Osteoblast (primary cell): ENCODE data around the gene IFITM2. TPM values are rescaled to one million over a fixed set of nuclear protein-coding genes. Genes with fewer than 3 reads are reported as not detected.
"Not testable (repeated sequence)": the region's sequence is repeated elsewhere in the genome, so short reads cannot be mapped to it uniquely, and the experiment has no call there.

Experiments used
- DNase-seq: peaks from one replicate; pipeline ENCODE4 v3.0.0; 2011; ENCODE audit warnings: low spot score, mixed read lengths; ENCODE audit not compliant: insufficient read length; ENCODE audit errors: missing footprints
- H2AFZ ChIP-seq: 2 replicates; pipeline ENCODE4 v1.6.0; 2011; ENCODE audit warnings: mild to moderate bottlenecking, low read length
- H3K27ac ChIP-seq: 2 replicates; pipeline ENCODE4 v1.5.1; 2011; ENCODE audit warnings: mild to moderate bottlenecking, low read depth, low read length, moderate library complexity
- H3K27me3 ChIP-seq: 2 replicates; pipeline ENCODE4 v1.6.0; 2012; ENCODE audit warnings: mild to moderate bottlenecking, control low read depth, inconsistent platforms, low read length, moderate library complexity; ENCODE audit not compliant: insufficient read depth
- H3K36me3 ChIP-seq: 2 replicates; pipeline ENCODE4 v1.5.1; 2011; ENCODE audit warnings: mild to moderate bottlenecking, low read length, control low read depth, moderate library complexity; ENCODE audit not compliant: insufficient read depth
- H3K4me1 ChIP-seq: 2 replicates; pipeline ENCODE4 v1.5.1; 2011; ENCODE audit warnings: mild to moderate bottlenecking, low read length, control low read depth, moderate library complexity; ENCODE audit not compliant: insufficient read depth
- H3K4me2 ChIP-seq: 2 replicates; pipeline ENCODE4 v1.6.0; 2011; ENCODE audit warnings: mild to moderate bottlenecking, low read length; ENCODE audit not compliant: insufficient read depth
- H3K4me3 ChIP-seq: fragments of 200-600 bp; sonication (generic); 3 replicates; pipeline ENCODE4 v1.5.1; 2012; ENCODE audit warnings: mild to moderate bottlenecking, low read length, inconsistent platforms; ENCODE audit not compliant: insufficient read depth
- H3K79me2 ChIP-seq: 2 replicates; pipeline ENCODE4 v1.6.0; 2012; ENCODE audit warnings: mild to moderate bottlenecking, low read length, control low read depth, inconsistent platforms; ENCODE audit not compliant: insufficient read depth
- H3K9me3 ChIP-seq: 2 replicates; pipeline ENCODE4 v1.5.1; 2011; ENCODE audit warnings: low read depth, low read length, control low read depth
- H4K20me1 ChIP-seq: 2 replicates; pipeline ENCODE4 v1.6.0; 2012; ENCODE audit warnings: mild to moderate bottlenecking, low read length, control low read depth; ENCODE audit not compliant: insufficient read depth
- CTCF ChIP-seq: IDR thresholded peaks from 2 replicates; pipeline ENCODE4 v1.5.1; 2011; ENCODE audit warnings: mild to moderate bottlenecking, low read depth, low read length, moderate library complexity; ENCODE audit errors: extremely low read depth
- total RNA-seq: library from RNA; depleted of rRNA; stranded (reverse); fragments of >200 nt; gene quantifications from 2 replicates; pipeline ENCODE4 v1.2.3, GENCODE V29; 2012

IFITM2 gene
- total RNA-seq, 1 donor = 105 TPM

- Histone ChIP-seq H4K20me1 (no peaks in the 10 kb centered on the region), H3K4me1 (peaks cover 4% of the 10 kb centered on the region), H3K79me2 (no peaks in the 10 kb centered on the region), H3K9me3 (no peaks in the 10 kb centered on the region), H3K27ac (no peak overlapping the region), H3K4me3 (no peak overlapping the region), H3K36me3 (no peaks in the 10 kb centered on the region), H3K27me3 (peaks cover 42% of the 10 kb centered on the region), H2AFZ (no peak overlapping the region), H3K4me2 (no peak overlapping the region)
- TF ChIP-seq CTCF = no peak
- peak; percentile 85 for DNase-seq
Observed at GRCh38 chr11:285021-285893, 22.4 kb upstream of the IFITM2 start.

GRCh38 chr11:285894-286220 is 21.8 kb upstream of the IFITM2 start:
- TF ChIP-seq CTCF = no peak
- peak; percentile 78 for DNase-seq
- no peak overlapping the region for H2AFZ ChIP-seq

GRCh38 chr11:286977-287820 is 20.4 kb upstream of the IFITM2 start:
- not testable (repeated sequence) for H3K36me3 ChIP-seq, H3K4me3 ChIP-seq, H3K27ac ChIP-seq, H3K79me2 ChIP-seq, H3K4me1 ChIP-seq, H3K9me3 ChIP-seq, H2AFZ ChIP-seq, H4K20me1 ChIP-seq, H3K4me2 ChIP-seq
- H3K27me3 ChIP-seq = peaks cover 23% of the 10 kb centered on the region
- DNase-seq = peak; percentile 82

More at GRCh38 chr11:285894-286220, 21.8 kb upstream of the IFITM2 start:
- Histone ChIP-seq H3K9me3 (no peaks in the 10 kb centered on the region), H3K27me3 (peaks cover 36% of the 10 kb centered on the region), H3K79me2 (no peaks in the 10 kb centered on the region), H3K4me2 (no peak overlapping the region), H3K36me3 (no peaks in the 10 kb centered on the region), H3K4me3 (no peak overlapping the region), H4K20me1 (no peaks in the 10 kb centered on the region), H3K27ac (no peak overlapping the region), H3K4me1 (peaks cover 4% of the 10 kb centered on the region)

- Histone ChIP-seq H4K20me1 (no peaks in the 10 kb centered on the region), H3K4me3 (peak overlapping the region; percentile 67), H3K27me3 (peaks cover 15% of the 10 kb centered on the region), H3K27ac (no peak overlapping the region), H3K79me2 (no peaks in the 10 kb centered on the region), H2AFZ (peak overlapping the region; percentile 23), H3K36me3 (no peaks in the 10 kb centered on the region), H3K4me2 (peak overlapping the region; percentile 79), H3K4me1 (peaks cover 4% of the 10 kb centered on the region), H3K9me3 (no peaks in the 10 kb centered on the region)
- DNase-seq = peak; percentile 65
- no peak for TF ChIP-seq CTCF
Observed at GRCh38 chr11:287821-288477, 19.7 kb upstream of the IFITM2 start.
